ENCODE measurements around the gene PDLIM5.

- TF ChIP-seq POLR2AphosphoS5 (IDR thresholded peaks at IDR 0.05; ENCODE audit: low read depth, low read length) (no peak), SIN3A (IDR thresholded peaks at IDR 0.05; ENCODE audit: borderline replicate concordance, insufficient read depth, low read length) (no peak)
These were observed 15.2 kb upstream of the PDLIM5 start for GRCh38 chr4:94436512-94436911.
